Putamen (tissue), 1 donor: ENCODE results near the gene MYBL2.

Source experiments
- DNase-seq: peaks from one replicate; pipeline ENCODE4 v3.0.0-alpha.2; 2016; ENCODE audit warnings: low spot score

MYBL2 gene

DNA sequence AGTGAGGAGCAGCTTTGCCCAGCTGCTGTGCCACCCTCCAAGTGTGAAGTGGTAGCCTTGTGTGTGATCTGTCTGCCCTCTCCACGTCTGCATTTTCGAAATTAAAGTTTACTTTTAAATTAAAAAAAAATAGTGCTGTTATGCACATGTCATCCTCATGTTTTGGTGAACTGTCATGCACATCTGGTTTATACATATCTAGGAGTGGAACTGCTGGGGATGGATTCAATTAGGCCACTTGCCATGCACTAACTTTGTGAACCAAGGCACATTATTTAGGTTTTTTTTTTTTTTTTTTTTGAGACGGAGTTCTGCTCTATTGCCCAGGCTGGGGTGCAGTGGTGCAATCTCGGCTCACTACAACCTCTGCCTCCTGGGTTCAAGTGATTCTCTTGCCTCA is 56.3 kb downstream of the MYBL2 start:
- no peak for DNase-seq

DNA sequence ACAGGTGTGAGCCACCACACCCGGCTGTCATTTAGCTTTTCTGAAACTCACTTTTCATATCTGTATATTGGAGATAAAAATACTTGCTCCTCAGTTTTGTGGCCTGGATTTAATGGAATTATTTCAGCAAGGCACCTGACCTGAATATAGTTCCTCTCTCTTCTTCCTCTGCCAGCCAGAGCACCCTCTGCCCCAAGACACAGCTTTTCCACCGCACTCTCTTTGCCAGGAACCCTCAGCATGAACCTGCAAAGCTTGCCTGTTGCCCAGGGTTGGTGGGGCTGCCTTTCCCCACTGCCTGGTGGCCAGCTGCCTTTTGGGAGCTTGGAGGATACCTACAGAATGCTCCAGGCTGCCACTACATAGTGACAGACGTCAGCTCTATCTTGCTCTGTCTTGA is 56.8 kb downstream of the MYBL2 start:
- DNase-seq = no peak

DNA sequence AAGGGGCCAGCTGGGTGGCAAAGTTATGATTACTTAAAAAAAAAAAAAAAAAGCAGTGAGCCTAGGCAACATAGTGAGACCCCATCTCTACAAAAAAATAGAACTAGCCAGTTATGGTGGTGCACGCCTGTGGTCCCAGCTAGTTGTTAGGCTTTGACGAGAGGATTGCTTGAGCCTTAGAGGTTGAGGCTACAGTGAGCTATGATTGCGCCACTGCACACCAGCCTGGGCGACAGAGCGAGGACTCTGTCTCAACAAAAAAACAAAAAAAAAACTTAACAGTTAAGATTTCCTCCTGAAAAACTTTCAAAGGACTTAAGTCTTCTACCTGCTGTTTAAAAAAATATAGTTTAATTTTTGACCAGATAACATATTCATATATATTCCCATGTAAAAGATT is 57.5 kb downstream of the MYBL2 start:
- DNase-seq = no peak

DNA sequence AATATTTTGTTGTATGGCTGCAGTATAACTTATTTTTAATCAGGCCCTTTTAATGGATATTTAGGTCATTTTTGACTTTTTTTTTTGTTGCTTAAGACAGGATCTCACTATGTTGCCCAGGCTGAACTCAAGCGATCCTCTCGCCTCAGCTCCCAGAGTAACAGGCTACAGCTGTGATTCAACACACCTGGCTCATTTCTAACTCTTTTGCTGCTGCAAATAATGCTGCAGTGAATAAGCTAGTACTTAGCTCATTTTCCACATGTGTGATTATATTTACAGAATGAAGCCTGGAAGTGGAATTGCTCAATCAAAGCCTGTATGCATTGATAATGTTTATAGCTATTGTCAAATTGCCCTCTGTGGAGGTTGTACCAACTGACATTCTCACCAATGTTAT is 58.8 kb downstream of the MYBL2 start:
- DNase-seq = no peak

DNA sequence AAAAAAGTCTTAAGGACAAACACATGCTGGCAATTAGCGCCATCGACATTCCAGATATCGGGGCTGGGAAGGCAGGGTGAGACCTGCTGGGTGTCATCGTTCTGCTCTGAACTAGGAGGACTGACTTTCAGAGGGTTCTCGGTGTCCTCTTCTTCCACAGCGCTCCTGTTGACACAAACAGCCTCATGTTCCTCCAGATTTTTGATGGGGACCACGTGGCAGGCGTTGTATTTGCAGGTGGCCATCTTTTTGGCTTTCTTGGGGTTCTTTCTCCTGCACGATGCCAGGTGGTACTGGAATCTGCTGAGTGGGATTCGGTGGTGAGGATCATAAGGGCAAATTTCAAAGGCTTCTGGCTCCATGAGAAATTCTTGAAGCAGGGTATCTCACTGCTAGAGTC is 59.4 kb downstream of the MYBL2 start:
- DNase-seq = no peak

DNA sequence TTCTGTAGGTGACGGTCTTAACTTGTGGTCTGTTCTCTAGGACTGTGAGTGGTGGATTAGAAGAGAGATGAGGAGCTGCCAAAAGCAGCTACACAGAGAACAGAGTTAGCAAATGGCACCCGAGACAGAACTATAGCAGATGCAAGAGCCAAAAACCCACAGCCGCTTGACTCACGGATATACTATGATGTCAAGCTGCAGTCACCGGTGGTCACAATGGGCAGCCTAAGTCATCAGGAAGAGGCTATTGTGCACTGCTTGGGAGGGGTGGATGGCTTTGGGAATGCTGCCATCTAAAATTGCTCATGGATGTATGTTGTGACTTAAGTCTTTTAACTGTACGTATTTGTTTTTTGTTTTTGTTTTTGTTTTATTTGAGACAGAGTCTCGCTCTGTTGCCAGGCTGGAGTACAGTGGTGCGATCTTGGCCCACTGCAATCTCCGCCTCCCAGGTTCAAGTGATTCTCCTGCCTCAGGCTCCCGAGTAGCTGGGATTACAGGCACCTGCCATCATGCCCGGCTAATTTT is 60.0 kb downstream of the MYBL2 start, which contains the start of gene GTSF1L:
Gene GTSF1L, minus strand, starts transcription at position 192 of the 528 bp plus-strand sequence. CDS start 308 bp downstream, outside the sequence.
- no peak for DNase-seq

GRCh38 chr20:43727980-43728590 is 61.2 kb downstream of the MYBL2 start:
- DNase-seq = no peak

GRCh38 chr20:43728686-43729255 is 61.9 kb downstream of the MYBL2 start:
- no peak for DNase-seq

DNA sequence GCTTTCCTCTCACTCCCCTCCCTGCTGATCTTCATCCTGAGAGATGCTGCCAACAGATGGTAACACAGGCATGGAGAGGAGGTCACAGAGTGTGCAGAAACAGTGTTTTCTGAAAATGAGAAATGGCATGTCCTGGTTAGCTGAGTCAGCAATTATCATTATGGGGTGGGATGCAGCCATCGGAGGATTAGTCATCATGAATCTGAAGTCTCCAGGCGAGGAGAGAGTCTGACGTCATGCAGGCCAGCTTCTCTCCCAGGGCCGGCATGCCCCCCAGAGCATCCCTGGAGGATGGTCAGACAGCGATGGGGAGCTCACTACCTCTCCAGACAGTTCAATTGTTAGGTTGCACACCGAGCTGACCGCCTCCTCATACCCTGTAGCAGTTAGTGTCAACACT is 64.6 kb downstream of the MYBL2 start:
- DNase-seq = no peak

- no peak for DNase-seq
Measured at GRCh38 chr20:43731927-43732326, 65.0 kb downstream of the MYBL2 start.

DNA sequence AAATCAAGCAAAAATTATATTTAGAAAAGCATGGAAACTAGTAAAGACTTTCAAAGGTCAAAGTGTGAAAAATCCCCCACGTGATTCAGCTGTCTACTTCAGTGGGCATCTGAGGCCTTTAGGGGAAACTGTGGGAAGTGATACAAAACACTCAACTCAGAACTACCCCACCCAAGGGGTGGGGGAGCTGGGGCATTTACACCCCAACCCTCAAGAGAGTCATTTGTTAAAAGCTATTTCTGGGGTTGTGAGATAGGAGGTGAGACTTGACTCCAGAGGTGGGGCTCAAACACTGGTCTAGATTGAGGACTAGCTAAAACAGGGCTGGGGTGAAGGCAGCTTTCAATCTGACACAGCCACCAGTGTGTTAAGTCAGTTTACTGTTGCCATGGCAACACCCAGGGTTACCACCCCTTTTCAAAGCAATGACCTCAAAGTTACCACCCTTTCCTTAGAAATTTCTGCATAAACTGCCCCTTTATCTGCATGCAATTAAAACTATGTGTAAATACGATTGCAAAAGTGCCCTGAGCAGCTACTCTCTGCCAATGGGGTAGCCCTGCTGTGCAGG is 69.8 kb downstream of the MYBL2 start:
- no peak for DNase-seq

- no peak for DNase-seq
Measured at GRCh38 chr20:43737925-43738324, 71.0 kb downstream of the MYBL2 start.

- no peak for DNase-seq
Measured at GRCh38 chr20:43739148-43739749, 72.3 kb downstream of the MYBL2 start.

GRCh38 chr20:43740642-43741041 is 73.7 kb downstream of the MYBL2 start:
- DNase-seq = no peak

DNA sequence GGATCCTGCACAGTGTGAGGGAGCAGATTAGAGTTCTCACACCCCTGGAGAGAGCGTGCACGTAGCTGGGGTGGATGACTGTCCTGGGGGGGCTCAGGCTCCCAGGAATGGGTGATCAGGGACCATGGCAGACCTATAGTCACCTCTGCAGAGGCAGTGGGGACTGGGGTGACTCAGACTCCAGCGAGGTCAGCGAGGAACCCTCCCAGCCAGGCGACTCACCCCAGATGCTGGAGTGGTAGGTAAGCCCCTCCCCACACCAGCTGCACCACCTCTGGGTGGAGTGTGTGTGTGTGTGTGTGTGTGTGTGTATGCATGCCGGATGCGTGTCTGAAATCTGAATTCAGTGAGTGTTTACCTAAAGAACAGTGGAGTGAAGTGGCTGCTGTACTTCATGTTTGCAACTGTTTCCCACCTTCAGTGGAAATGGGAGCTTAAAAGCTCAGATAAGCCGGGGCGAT is 77.3 kb downstream of the MYBL2 start:
- no peak for DNase-seq

GRCh38 chr20:43744966-43745730 is 78.2 kb downstream of the MYBL2 start:
- DNase-seq = no peak

GRCh38 chr20:43746344-43747137 is 79.6 kb downstream of the MYBL2 start:
- DNase-seq = no peak

GRCh38 chr20:43748274-43748673 is 81.4 kb downstream of the MYBL2 start:
- no peak for DNase-seq

- DNase-seq = no peak
Measured at GRCh38 chr20:43749734-43750294, 82.9 kb downstream of the MYBL2 start.

DNA sequence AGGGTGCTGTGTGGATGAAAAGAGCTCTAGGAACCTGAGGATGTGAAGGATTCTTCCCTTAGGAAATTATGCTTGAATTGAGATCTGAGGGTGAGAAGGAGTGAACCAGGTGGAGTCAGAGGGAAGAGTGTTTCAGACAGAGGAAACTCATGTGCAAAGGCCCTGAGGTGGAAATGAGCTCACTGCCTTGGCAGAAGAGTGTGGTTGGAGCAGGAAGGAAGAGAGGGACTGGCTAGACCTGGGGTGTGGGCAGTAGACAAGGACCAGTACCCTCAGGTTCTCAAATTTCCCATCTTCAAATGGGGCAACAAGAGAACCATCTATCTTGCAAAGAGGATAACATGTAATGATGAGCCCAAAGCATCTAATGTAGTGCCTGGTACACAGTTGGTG is 83.9 kb downstream of the MYBL2 start:
- DNase-seq = no peak
